ENCODE measurements around the gene RAP2A.

RAP2A gene

GRCh38 chr13:97433727-97434396 is at the start of gene RAP2A:
TSS of gene RAP2A (plus strand) at chr13:97434169. CDS start at chr13:97434471, 302 bp downstream.
- peak; percentile 82 for DNase-seq (ENCODE audit: low read depth)

- DNase-seq (ENCODE audit: low read depth) = no peak
These were observed 49.6 kb upstream of the RAP2A start for GRCh38 chr13:97384371-97384770.

- no peak for DNase-seq (ENCODE audit: low read depth)
These were observed 48.8 kb upstream of the RAP2A start for GRCh38 chr13:97385146-97385545.

GRCh38 chr13:97385854-97386253 is 48.1 kb upstream of the RAP2A start:
- DNase-seq (ENCODE audit: low read depth) = no peak

- DNase-seq (ENCODE audit: low read depth) = no peak
These were observed 47.0 kb upstream of the RAP2A start for GRCh38 chr13:97386801-97387484.

- no peak for DNase-seq (ENCODE audit: low read depth)
These were observed 46.5 kb upstream of the RAP2A start for GRCh38 chr13:97387485-97387839.

GRCh38 chr13:97387890-97388289 is 46.1 kb upstream of the RAP2A start:
- no peak for DNase-seq (ENCODE audit: low read depth)

GRCh38 chr13:97388373-97388772 is 45.6 kb upstream of the RAP2A start:
- no peak for DNase-seq (ENCODE audit: low read depth)

GRCh38 chr13:97390941-97391600 is 42.9 kb upstream of the RAP2A start:
- DNase-seq (ENCODE audit: low read depth) = no peak

GRCh38 chr13:97392020-97392419 is 41.9 kb upstream of the RAP2A start:
- DNase-seq (ENCODE audit: low read depth) = no peak

- no peak for DNase-seq (ENCODE audit: low read depth)
These were observed 39.4 kb upstream of the RAP2A start for GRCh38 chr13:97394542-97394941.

- no peak for DNase-seq (ENCODE audit: low read depth)
These were observed 38.4 kb upstream of the RAP2A start for GRCh38 chr13:97395447-97396136.

GRCh38 chr13:97397267-97397666 is 36.7 kb upstream of the RAP2A start:
- DNase-seq (ENCODE audit: low read depth) = no peak

GRCh38 chr13:97401421-97401820 is 32.5 kb upstream of the RAP2A start:
- DNase-seq (ENCODE audit: low read depth) = no peak

- DNase-seq (ENCODE audit: low read depth) = no peak
These were observed 29.8 kb upstream of the RAP2A start for GRCh38 chr13:97403893-97404750.

- DNase-seq (ENCODE audit: low read depth) = no peak
These were observed 26.4 kb upstream of the RAP2A start for GRCh38 chr13:97407540-97407939.

GRCh38 chr13:97408938-97409337 is 25.0 kb upstream of the RAP2A start:
- no peak for DNase-seq (ENCODE audit: low read depth)

- no peak for DNase-seq (ENCODE audit: low read depth)
These were observed 22.0 kb upstream of the RAP2A start for GRCh38 chr13:97411984-97412383.

- no peak for DNase-seq (ENCODE audit: low read depth)
These were observed 20.3 kb upstream of the RAP2A start for GRCh38 chr13:97413694-97414093.

- DNase-seq (ENCODE audit: low read depth) = no peak
These were observed 19.6 kb upstream of the RAP2A start for GRCh38 chr13:97414392-97414791.

GRCh38 chr13:97417698-97418097 is 16.3 kb upstream of the RAP2A start:
- no peak for DNase-seq (ENCODE audit: low read depth)

All from stimulated activated CD8-positive, alpha-beta memory T cell treated with anti-CD3 and anti-CD28 coated beads, Interleukin-15, amount 100 ng/mL, for 1 hour (primary cell).